GM06990 (cell line): ENCODE results near the gene ADAMTS17.

Experiments
- DNase-seq: peaks from one replicate; pipeline ENCODE4 v3.0.0-alpha.2; 2011; ENCODE audit not compliant: insufficient read length; ENCODE audit errors: extremely low read depth
- H3K27me3 ChIP-seq: replicated peaks from 2 replicates; pipeline ENCODE4 v1.6.0; 2011; ENCODE audit warnings: low read length; ENCODE audit not compliant: control insufficient read depth, insufficient read depth
- H3K36me3 ChIP-seq: 2 replicates; pipeline ENCODE4 v1.5.1; 2011; ENCODE audit warnings: low read length; ENCODE audit not compliant: control insufficient read depth, insufficient read depth
- H3K4me3 ChIP-seq: replicated peaks from 2 replicates; pipeline ENCODE4 v1.5.1; 2011; ENCODE audit warnings: low read depth, mild to moderate bottlenecking, control low read depth, low read length
- CTCF ChIP-seq: IDR thresholded peaks from 2 replicates; pipeline ENCODE4 v1.5.1; 2011; ENCODE audit warnings: low read length, control low read depth, mild to moderate bottlenecking, inconsistent platforms; ENCODE audit not compliant: insufficient read depth, poor library complexity, severe bottlenecking

Gene ADAMTS17

GRCh38 chr15:100158356-100158755, 183.4 kb downstream of the ADAMTS17 start:
- no peak for TF ChIP-seq CTCF
- Histone ChIP-seq H3K4me3 (no peak overlapping the region), H3K36me3 (no peaks in the 10 kb centered on the region), H3K27me3 (no peaks in the 10 kb centered on the region; the same call in 1 of the 2 replicates)
- DNase-seq: no peak

- no peak for TF ChIP-seq CTCF
- Histone ChIP-seq H3K36me3 (no peaks in the 10 kb centered on the region), H3K4me3 (no peak overlapping the region), H3K27me3 (no peaks in the 10 kb centered on the region; the same call in 1 of the 2 replicates)
- DNase-seq: no peak
These were observed 185.6 kb downstream of the ADAMTS17 start for GRCh38 chr15:100156201-100156600.

- no peak for TF ChIP-seq CTCF
- no peaks in the 10 kb centered on the region for H3K27me3 ChIP-seq
- H3K4me3 ChIP-seq: no peak overlapping the region
- no peaks in the 10 kb centered on the region for H3K36me3 ChIP-seq
- no peak for DNase-seq
These were observed 187.4 kb downstream of the ADAMTS17 start for GRCh38 chr15:100154338-100154737.

- TF ChIP-seq CTCF: no peak
- no peak overlapping the region for H3K4me3 ChIP-seq
- H3K27me3 ChIP-seq: no peaks in the 10 kb centered on the region
- no peak for DNase-seq
- no peaks in the 10 kb centered on the region for H3K36me3 ChIP-seq
These were observed 189.3 kb downstream of the ADAMTS17 start for GRCh38 chr15:100152463-100152862.

GRCh38 chr15:100150906-100151305, 190.9 kb downstream of the ADAMTS17 start:
- H3K4me3 ChIP-seq: no peak overlapping the region
- H3K36me3 ChIP-seq: no peaks in the 10 kb centered on the region
- TF ChIP-seq CTCF: no peak
- H3K27me3 ChIP-seq: no peaks in the 10 kb centered on the region
- no peak for DNase-seq

- H3K36me3 ChIP-seq: no peaks in the 10 kb centered on the region
- H3K4me3 ChIP-seq: no peak overlapping the region
- TF ChIP-seq CTCF: no peak
- DNase-seq: no peak
- no peaks in the 10 kb centered on the region for H3K27me3 ChIP-seq
These were observed 193.9 kb downstream of the ADAMTS17 start for GRCh38 chr15:100147828-100148227.
